SIG-M5 (cell line): Measurements from ENCODE around the gene DSE.

ENCODE experiments used
- DNase-seq: peaks from one replicate; lab custom pipeline; 2025; lab: John Stamatoyannopoulos, UW

Gene DSE

GRCh38 chr6:116387374-116387773, 16.6 kb downstream of the DSE start:
- DNase-seq: no peak

GRCh38 chr6:116388924-116389323, 18.2 kb downstream of the DSE start:
- no peak for DNase-seq

DNA sequence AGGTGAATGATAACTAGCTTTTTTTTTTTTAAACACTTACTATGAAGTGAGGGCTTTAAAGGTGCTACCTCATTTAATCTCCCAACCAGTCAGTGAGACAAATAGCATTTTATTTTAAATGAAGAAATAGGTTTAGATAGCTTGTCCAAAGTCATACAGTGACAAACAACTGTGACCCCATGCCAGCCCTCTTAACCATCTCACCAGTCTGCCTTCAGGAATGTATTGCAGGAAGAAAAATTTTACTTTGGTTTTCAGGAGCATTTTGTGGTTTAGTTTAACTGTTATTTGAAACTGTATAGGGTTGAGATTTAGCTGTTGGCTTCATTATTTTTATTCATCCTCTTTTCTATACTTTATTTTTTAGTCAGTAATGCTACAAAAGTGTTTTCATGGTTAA, 18.6 kb downstream of the DSE start:
- DNase-seq: no peak

DNA sequence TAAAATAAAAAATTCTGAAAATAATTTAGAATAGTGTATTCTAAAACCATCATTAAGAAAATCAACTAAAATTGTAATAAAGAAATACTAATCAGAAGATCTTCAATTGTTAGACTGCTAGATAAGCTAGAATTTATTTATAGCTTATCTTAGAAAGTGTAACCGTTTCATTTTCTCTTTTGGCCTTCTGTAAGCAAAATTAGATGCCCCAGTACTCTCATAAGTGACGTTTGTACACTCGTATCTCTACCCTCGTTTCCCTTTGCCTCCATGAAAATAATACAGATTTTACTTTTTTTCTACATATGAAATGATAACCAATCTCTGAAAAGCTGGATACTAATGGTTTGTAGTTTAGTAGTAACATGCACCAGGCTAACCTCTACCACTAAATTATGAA, 19.8 kb downstream of the DSE start:
- DNase-seq: no peak

DNA sequence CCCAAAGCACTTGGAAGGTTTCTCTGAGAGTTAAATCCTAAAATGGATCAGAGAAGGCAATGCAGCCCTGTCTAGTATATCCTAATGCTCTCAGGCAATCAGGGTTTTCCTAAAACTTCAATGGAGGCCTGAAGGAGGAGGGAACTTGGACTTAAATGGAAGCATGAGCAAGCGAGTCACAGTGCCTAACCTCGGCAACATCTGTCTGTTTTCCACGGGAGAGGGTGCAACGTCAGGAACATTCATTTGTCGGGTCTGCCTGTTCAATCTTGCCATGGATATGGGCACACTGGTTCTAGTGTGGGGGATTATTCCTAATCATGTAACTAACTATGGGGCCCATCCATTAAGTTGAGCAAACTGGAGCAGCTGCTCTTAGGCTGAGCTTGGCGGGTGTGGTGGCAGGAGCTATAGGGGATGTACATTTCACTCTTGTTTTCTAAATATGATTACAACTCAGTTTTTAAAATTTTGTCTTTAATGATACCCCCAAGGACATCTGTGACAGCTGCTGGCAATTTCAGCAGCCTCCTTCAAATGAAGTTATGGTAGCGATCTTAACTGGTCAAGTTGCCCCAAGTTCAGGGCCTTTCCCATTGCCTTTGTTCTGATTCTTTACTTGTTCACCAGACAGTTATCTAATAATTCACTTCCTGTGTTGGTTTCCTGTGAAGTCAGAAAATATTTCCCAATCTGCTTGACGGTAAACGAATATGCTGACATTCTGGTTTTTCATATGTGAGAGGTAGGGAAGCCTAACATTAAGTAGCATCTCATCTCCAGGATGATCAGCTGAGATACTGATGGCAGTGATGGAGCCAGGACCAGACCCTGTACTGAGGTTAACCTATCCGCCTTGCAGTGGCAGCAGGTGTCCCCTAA, 21.6 kb downstream of the DSE start:
- no peak for DNase-seq

DNA sequence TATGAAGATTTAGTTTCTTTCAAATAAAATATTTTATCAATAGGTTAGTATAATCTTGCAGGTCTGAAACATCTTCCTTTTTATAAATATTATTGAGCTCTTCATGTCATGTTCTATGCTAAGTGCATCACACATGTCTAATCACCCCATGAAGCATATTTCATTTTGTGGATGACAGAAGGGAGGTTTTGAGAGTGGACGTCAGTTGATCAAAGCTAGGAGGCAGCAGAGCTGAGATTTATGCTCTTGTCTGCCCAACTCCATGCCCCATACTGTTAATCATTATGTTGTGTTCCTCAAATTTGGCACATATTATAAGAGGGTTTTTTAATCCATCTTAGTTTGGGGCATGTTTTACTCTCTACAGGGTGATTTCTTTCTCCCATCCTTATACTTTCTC, 22.7 kb downstream of the DSE start:
- DNase-seq: no peak

- no peak for DNase-seq
Observed at GRCh38 chr6:116395647-116396046, 24.9 kb downstream of the DSE start.

GRCh38 chr6:116396441-116396840, 25.7 kb downstream of the DSE start:
- DNase-seq: no peak

DNA sequence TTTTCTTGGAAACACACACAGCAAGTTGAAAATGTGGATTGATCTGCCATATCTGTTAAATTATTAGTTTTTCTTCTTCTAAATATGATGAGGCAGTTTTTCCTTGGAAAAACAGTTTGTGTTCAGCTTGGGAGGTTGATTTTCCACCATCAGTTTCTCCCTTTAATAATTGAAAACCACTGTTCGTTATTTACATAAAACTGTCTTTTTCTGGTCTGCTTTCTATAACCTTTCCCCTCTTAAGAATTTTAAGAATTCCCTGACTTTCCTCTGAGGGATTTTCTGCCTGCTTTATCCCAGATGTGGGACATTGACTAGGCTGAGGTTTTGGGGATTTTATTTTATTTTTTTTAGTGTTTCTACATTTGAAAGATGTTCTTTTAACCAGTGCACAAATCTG, 27.2 kb downstream of the DSE start:
- no peak for DNase-seq

DNA sequence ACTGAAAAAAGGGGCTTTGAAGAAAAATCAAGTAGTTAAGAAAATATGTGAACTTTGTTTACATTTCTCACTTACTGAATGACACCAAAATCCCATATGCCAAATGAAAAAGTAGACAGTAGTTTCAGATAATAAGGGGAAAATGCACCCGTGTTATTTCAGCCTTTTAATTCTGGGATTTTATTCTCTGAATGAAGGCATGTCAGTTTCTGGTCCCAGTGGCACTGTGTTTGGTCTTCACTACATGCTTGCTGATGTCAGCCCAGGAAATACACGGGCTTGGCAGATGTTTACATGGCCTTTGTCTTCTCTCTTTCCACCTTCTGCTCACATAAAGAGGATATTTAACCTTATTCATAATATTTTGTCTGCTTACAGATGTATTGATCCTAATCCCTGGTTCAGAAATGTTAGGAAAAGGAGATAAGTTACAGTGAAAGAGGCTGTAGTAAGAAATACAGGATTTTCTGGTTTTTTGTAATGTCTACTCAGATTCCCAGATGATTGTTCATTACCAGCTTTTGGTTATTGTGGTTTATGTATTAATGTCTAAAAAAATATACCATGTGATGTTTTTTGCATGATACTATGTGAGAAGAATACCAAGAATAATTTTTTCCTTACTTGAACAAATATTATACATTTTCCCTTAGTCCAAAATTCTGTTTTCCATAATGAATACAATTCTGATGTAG, 27.7 kb downstream of the DSE start:
- DNase-seq: no peak

DNA sequence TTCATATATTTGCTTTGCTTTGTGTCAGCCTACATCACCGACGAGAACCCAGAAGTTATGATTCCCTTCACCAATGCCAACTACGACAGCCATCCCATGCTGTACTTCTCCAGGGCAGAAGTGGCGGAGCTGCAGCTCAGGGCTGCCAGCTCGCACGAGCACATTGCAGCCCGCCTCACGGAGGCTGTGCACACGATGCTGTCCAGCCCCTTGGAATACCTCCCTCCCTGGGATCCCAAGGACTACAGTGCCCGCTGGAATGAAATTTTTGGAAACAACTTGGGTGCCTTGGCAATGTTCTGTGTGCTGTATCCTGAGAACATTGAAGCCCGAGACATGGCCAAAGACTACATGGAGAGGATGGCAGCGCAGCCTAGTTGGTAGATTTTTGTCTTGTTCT, 28.5 kb downstream of the DSE start:
- DNase-seq: no peak

DNA sequence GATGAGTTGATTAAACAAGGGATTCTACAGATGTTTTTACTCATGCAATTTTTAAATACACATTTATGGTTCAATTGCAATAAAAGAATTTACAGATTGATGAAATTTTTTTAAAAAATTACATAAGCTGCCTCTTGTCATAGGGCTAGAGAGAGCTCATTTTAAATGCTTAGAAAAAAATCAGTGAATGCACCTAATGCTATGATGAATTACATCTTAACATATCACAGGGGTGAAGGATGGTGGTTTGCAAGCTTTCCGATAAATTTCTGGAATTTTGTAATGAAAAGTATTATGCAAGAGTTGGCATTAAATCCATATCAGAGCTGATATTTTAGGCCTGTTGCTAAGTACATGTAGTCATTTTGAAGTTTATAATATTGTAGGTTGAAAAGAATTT, 29.6 kb downstream of the DSE start:
- DNase-seq: no peak

- no peak for DNase-seq
Observed at GRCh38 chr6:116402108-116402937, 31.6 kb downstream of the DSE start.

GRCh38 chr6:116403205-116403604, 32.5 kb downstream of the DSE start:
- no peak for DNase-seq

DNA sequence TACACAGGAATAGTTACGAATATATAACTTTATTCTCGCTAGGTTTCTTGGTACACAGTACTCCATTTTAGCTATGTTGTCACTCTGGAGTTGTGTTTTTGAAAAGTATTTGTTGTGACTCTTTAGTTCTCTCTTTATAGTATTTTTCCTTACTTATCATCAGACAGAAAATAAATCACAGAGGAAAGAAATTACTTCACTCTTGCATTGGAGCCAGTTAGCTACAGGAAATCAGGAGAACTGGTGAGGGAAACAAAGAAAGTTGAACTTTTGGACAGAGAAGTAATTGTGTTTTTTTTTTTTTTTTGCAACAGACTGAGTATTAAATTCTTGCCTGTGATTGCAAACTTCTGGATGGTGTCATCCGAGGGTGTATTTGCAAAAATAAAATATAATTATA, 33.9 kb downstream of the DSE start:
- no peak for DNase-seq

DNA sequence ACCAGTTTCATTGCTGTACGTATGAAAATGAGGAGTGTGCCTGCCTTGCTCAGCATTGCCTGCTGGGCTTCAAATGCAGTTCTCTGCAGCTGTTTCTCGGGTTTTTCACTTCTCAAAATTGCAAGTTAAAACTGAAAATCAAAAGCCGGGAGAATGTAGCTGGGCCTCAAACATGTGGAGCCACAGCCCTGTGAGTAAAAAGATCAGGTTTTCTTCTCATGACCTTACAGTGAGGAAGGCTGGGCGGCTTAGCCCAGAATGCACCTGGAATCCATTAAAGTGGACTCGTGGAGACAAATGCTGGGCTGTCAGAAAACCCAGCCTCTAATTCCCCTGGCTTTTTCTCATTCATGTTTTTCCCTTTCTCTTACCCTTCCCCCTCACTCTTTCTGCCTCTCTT, 34.4 kb downstream of the DSE start:
- DNase-seq: no peak

DNA sequence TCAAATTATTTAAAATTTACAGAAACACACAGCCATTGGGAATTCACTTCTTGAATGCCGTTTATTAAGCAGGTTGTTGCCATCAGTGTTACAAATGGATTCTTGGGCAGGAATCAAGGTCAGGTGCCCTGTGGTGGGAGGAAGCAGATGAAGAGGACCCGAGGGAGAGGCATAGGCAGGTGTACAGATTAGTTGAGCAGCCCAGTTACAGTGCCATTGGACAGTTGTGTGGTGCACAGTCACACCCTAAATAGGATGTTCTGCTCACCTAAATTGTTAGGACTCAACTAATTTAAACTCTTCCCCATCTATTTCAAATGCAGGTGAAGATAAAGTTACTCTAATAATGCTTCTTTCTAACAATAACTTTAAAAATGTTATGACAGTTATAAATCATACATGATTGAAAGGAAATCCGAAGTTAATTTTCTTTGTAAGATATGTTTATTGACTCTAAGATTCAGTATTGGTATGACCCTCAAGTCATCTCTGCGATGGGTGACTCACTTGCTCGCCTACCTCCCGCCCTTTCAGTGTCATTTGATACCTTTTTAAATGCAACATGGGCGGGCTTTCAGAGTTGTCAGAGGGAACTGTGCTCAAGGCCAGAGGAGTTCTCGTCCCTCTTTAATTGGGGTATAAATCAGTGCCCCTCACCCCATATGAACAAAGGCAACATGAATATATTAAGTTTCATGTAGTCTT, 35.1 kb downstream of the DSE start:
- DNase-seq: no peak

GRCh38 chr6:116406678-116407345, 36.1 kb downstream of the DSE start:
- DNase-seq: no peak

DNA sequence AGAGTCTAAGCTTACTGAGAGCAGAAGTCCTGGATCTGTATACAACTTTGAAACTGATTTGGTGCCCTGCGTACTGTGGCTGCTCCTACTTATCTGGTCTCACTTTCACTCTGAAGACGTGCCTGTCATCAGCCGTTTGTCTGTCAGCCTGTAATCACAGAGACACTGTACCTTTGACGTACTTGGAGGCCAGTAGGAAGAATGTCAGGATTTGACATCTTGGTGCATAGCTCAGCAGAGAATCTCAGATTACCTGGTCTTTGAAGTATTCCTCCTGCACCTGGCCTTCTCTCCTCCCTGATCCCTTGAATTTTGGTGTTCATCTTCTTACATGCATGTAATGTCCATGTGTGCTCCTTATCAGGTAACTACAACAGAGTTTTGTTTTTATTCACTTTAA, 37.7 kb downstream of the DSE start:
- no peak for DNase-seq

- no peak for DNase-seq
Observed at GRCh38 chr6:116409756-116410155, 39.0 kb downstream of the DSE start.

DNA sequence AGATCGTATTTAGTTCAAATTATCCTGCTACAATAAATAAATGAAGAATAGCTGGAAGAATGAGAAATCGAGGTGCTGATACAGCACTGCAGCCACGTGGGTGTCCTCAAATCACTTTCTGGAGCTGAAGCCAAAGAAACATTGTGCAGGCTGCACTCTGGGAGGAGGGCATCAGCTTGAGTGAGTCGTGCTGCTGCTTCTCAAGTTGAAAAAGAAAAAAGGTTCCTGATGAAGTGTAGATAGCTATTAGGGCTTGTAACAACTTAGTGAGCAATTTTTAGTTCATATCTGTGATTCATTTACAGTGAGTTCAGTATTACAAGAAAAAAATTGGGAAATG, 40.5 kb downstream of the DSE start:
- DNase-seq: no peak

- no peak for DNase-seq
Observed at GRCh38 chr6:116412270-116412669, 41.5 kb downstream of the DSE start.
